Islet precursor cell (in vitro differentiated cells): ENCODE results near the gene OLA1.
A peak's percentile ranks its signal among the peaks of the same experiment; 100 is the strongest.
"Not testable (repeated sequence)": the region's sequence is repeated elsewhere in the genome, so short reads cannot be mapped to it uniquely, and the experiment has no call there.

Experiments
- DNase-seq: peaks from one replicate; pipeline ENCODE4 v3.0.0-alpha.2; 2018

Gene OLA1

DNA sequence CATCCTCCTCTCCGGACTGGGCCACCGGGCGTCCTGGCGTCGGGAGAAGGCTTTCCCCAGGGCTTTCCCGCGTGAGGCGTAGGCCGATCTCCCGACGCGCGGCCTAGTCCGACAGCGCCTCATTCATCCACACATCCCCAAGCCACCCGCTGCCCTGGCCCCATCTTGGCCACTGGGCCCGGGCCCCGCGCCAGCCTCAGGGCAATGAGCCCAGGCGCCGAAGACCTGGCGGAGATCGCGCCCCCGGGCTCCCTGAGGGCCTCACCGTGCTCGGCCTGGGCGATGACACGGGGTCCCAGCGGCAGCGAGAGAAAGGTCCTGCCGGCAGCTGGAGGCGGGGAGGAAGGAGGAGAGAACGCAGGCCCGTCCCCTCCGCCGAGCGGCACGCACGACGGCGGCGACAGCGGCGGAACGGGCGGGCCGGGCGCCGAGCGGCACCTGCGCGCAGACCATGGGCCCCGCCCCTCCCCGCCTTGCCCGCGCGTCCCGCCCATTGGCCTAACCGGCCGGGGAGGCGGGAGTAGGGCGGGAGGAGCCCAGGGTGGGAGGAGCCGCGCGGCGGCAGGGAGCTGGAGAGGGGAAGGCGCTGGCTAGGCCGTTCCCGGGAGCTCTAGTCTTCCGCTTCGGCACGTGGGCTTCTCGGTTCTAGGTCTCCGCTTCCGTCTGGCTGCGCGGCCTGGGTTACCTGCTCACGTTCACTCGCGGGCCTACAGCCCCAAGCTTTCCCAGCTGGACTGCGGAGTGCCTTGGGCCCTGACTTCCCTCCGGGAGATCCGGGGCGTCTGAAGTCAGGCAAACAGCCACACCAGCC is at the start of gene OLA1:
Gene OLA1, minus strand, starts transcription at position 346 of the 811 bp plus-strand sequence. CDS start 1,717 bp downstream, outside the sequence.
- peak; percentile 98 for DNase-seq

DNA sequence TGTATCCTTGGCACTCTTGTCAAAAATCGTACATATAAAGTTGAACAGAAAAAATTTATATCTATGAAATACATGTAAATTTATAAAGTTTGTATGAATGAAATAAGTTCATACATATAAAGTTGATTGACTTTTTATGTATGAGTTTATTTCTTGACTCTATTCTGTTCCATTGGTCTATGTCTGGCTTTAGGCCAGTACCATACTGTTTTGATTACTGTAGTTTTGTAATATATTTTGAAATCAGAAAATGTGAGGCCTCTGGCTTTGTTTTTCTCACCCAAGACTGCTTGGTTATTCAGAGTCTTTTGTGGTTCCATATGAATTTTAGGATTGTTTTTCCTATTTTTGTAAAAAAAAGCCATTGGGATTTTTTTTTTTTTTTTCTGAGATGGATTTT is 44.6 kb upstream of the OLA1 start:
- no peak for DNase-seq

GRCh38 chr2:174286172-174286571 is 37.8 kb upstream of the OLA1 start:
- peak; percentile 83 for DNase-seq

DNA sequence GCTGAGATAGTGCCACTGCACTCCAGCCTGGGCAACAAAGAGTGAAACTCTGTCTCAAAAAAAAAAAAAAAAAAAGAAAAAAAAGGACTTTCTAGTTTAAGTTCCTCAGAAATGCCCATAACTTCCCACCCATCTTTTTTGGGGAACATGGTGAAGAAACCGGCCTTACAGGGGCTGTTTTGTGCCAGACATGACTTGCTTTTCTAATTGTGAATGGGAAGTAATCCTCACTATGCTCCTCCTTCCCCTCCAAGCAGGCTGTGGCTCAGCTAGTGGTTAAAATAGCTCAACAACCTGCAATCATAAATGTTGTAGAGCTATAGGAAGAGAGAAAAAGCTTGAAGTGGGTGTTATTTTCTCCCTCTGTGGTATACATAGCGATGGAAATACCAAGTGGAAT is 34.1 kb upstream of the OLA1 start:
- DNase-seq, result no peak

DNA sequence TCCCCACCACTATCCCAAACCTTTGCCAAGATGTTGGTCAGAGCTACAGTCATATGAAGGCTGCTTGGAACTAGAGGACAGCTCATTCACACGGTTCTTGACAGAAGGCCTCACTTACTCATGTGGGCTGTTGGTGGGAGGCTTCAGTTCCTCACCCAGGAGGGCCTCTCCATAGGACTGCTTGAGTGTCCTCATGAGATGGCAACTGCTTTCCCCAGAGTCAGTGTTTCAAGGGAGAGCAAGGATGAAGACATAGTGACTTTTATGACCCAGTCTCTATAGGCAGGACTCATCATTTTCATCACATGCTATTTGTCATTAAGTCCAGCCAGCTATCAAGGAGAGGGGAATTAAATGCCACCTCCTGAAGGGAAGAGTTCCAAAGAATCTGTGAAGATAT is 33.4 kb upstream of the OLA1 start:
- DNase-seq, result no peak

- no peak for DNase-seq
Measured at GRCh38 chr2:174280596-174280995, 32.3 kb upstream of the OLA1 start.

DNA sequence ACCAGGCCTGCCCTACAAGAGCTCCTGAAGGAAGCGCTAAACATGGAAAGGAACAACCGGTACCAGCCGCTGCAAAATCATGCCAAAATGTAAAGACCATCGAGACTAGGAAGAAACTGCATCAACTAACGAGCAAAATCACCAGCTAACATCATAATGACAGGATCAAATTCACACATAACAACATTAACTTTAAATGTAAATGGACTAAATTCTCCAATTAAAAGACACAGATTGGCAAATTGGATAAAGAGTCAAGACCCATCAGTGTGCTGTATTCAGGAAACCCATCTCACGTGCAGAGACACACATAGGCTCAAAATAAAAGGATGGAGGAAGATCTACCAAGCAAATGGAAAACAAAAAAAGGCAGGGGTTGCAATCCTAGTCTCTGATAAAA is 21.9 kb upstream of the OLA1 start:
- not testable (repeated sequence) for DNase-seq

DNA sequence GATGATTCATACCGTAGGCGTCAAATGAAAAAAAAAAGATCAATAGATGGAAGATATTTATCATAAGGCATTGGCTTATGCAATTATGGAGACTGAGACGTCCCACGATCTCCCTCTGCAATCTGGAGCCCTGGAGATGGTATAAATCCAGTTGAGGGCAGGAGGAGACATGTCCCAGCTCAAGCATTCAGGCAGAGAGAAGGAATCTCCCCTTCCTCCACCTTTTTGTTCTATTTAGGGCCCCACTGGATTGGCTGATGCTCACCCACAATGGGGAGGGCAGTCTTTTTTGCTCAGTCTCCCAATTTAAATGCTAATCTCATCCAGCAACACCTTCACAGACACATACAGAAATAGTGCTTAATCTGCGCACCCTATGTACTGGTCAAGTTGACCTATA is 18.0 kb upstream of the OLA1 start:
- DNase-seq, result no peak

GRCh38 chr2:174263997-174264396 is 15.7 kb upstream of the OLA1 start:
- peak; percentile 81 for DNase-seq

DNA sequence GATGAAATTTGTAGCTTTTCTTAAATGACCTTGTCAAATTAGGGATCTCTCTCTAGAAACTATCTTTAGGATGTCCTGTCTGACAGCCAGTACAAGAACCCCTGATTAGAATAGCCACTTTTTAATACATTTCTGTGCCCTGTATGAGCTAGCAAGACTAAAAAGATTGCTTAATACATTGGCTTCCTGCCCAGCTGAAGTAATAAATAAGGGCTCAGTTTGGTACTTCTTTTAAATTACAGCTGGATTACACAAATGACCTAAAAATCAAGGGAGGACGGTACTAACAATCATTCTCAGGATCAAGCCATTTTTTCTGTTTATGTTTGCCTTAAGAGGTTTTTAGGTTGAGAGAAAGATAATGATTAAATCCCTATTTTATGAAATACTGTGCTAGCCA is 11.6 kb upstream of the OLA1 start:
- DNase-seq, result no peak

DNA sequence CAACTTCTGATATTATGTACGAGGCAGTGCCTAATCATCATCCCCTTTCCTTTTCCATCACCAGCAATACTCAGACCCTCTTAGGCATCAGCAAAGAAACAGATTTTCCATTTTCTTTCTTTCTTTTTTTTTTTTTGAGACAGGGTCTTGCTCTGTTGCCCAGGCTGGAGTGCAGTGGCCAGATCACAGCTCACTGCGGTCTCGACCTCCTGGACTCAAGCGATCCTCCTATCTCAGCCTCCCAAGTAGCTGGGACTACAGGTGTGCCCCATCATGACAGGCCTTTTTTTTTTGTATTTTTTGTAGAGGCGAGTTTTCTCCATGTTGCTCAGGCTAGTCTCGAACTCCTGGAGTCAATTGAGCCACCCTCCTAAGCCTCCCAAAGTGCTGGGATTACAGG is 5.9 kb upstream of the OLA1 start:
- DNase-seq, result no peak

GRCh38 chr2:174248998-174249592 is 763 bp upstream of the OLA1 start:
- no peak for DNase-seq

GRCh38 chr2:174247474-174248186 is 702 bp downstream of the OLA1 start:
- peak; percentile 78 for DNase-seq

DNA sequence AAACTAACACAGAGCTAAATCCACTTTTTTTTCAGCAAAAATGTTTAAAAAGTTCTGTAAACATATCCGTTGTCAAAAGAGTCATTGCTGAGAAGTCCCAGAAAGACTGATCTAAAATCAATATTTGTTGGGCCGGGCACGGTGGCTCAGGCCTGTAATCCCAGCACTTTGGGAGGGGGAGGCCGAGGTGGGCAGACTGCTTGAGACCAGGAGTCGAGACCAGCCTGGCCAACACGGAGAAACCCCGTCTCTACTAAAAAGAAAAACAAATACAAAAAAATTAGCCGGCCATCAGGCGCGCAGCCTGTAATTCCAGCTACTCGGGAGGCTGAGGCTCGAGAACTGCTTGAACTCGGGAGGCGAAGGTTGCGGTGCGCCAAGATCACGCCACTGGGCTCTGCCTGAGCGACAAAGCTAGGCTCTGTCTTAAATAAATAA is 1.4 kb downstream of the OLA1 start:
- no peak for DNase-seq

- DNase-seq, result not testable (repeated sequence)
Measured at GRCh38 chr2:174245628-174246027, 2.7 kb downstream of the OLA1 start.

DNA sequence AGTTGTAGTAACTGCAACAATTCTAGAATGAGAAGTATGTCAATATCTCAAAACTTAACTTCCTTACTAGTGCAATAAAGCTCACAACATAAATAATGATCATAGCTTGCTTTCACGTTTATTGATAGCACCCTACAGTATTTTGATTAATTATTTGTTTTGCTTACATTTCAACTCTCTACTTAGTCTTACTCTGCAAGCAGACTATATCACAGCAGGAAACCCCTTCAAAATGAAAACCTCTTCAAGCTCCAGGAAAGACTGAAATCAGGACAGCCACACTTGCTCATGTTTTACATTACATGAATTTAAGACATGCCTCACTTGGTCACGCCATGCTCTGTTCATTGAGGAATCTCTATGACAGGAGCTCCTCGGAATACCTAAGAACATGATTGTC is 3.3 kb downstream of the OLA1 start:
- DNase-seq, result no peak

- DNase-seq, result no peak
Measured at GRCh38 chr2:174243812-174244211, 4.5 kb downstream of the OLA1 start.

- DNase-seq, result no peak
Measured at GRCh38 chr2:174240097-174240496, 8.2 kb downstream of the OLA1 start.

GRCh38 chr2:174236429-174236828 is 11.9 kb downstream of the OLA1 start:
- DNase-seq, result no peak

- no peak for DNase-seq
Measured at GRCh38 chr2:174235680-174236079, 12.7 kb downstream of the OLA1 start.

DNA sequence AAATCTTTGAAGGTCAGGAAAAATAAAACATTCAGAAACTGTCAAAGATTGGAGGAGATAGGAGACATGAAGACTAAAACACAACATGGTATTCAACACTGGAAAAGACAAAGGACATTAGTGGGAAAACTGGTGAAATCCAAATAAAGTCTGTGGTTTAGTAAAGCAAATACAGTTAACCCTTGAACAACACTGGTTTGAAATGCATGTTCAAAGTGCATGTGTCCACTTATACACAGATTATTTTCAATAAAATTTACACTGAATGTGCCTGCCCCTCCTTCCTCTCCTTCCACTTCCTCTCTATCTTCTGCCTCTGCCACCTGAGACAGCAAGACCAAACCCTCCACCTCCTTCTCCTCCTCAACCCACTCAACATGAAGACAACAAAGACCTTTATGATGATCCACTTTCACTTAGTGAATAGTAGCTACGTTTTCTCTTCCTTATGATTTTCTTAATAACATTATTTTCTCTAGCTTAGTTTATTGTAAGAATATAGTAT is 14.5 kb downstream of the OLA1 start:
- DNase-seq, result no peak

DNA sequence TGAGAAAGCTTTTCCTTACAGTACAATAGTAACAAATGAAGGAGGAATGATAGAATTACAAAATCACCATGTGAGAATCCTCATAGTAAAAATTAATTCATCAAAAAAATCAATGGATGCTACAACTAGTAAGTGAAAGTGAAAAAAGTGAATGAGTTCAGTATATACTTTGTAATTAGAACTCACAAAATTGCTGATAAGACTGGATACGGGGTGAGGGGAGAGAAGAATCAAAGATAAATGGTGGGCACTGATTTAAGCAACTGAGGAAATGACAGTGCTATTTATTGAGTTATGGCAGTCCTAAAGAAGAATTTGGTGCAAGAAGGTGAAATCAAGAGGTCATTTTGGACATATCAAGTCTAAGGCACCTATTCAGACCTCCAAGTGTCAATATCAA is 20.6 kb downstream of the OLA1 start:
- DNase-seq, result no peak

- no peak for DNase-seq
Measured at GRCh38 chr2:174224665-174225288, 23.6 kb downstream of the OLA1 start.
